Prostate gland (tissue), 2 donors: ENCODE data around the gene TBC1D16.

Experiments
- POLR2AphosphoS5 ChIP-seq: sonication (generic); formaldehyde crosslinking; IDR thresholded peaks from one replicate; pipeline ENCODE4 v1.6.1; 2017; ENCODE audit warnings: antibody characterized with exemption
- TF ChIP-seq, protein P1 (sequence below), 4 experiments: fragments of 200-600 bp in 2 of 4; fragments of 450-650 bp in 2 of 4; sonication (generic) in 2 of 4; IDR thresholded peaks; 1 replicate in 3 of 4; 2 replicates in 1 of 4; pipeline ENCODE4 v1.5.1; 2016 to 2019; ENCODE audit warnings: antibody characterized with exemption in 4 of 4, mild to moderate bottlenecking in 2 of 4, moderate library complexity in 2 of 4

DNA sequence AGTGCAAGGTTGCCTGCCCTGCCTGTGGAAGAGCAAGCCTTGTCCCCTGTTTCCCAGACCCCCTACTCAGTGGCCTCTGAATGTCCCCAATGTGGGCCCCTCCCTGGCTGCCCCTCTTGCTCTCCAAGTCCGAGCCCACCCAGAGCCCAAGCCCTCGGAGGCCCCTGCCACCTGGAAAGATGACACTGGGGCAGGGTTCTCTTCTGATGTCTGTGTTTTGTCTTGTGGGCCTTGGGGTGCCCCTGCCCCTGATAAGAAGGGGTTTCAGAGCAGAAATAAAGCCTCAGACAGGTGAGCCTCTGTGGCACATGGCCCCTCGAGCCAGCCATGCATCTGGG, 111.1 kb downstream of the TBC1D16 start:
- TF ChIP-seq, protein P1, sequence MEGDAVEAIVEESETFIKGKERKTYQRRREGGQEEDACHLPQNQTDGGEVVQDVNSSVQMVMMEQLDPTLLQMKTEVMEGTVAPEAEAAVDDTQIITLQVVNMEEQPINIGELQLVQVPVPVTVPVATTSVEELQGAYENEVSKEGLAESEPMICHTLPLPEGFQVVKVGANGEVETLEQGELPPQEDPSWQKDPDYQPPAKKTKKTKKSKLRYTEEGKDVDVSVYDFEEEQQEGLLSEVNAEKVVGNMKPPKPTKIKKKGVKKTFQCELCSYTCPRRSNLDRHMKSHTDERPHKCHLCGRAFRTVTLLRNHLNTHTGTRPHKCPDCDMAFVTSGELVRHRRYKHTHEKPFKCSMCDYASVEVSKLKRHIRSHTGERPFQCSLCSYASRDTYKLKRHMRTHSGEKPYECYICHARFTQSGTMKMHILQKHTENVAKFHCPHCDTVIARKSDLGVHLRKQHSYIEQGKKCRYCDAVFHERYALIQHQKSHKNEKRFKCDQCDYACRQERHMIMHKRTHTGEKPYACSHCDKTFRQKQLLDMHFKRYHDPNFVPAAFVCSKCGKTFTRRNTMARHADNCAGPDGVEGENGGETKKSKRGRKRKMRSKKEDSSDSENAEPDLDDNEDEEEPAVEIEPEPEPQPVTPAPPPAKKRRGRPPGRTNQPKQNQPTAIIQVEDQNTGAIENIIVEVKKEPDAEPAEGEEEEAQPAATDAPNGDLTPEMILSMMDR (IDR thresholded peaks at IDR 0.05) = no peak
- TF ChIP-seq POLR2AphosphoS5 = no peak
